Measurements from ENCODE around the gene MRPL46. TPM values are rescaled to one million over a fixed set of nuclear protein-coding genes. Genes with fewer than 3 reads are reported as not detected.

Gene MRPL46
- total RNA-seq: 10.7 and 11.9 TPM in 2 replicates

GRCh38 chr15:88467073-88467934 lies at the start of gene MRPL46, which contains the start of gene MRPS11:
Gene MRPL46, minus strand, starts transcription at chr15:88467388. Its CDS starts 11 bp downstream, at chr15:88467377.
Gene MRPS11, plus strand, starts transcription at chr15:88467708. Its CDS starts 10 bp downstream, at chr15:88467718.

Other genes with a start within 250 kb of the MRPL46 start
- gene NTRK3, start 210.6 kb downstream of the MRPL46 start, total RNA-seq: not detected in 2 replicates
- gene MRPS11, start 320 bp upstream of the MRPL46 start, total RNA-seq: 38.1 and 40.1 TPM in 2 replicates
- gene DET1, start 79.3 kb upstream of the MRPL46 start, total RNA-seq: 3.6 and 3.9 TPM in 2 replicates
- 41.1 and 49.4 TPM in 2 replicates for gene AEN, start 154.0 kb upstream of the MRPL46 start, total RNA-seq
- gene ISG20, start 171.6 kb upstream of the MRPL46 start, total RNA-seq: 3.1 and 4.9 TPM in 2 replicates